ENCODE data around the gene CSH2. TPM values are rescaled to one million over a fixed set of nuclear protein-coding genes. Genes with fewer than 3 reads are reported as not detected.
"Not testable (repeated sequence)": the region's sequence is repeated elsewhere in the genome, so short reads cannot be mapped to it uniquely, and the experiment has no call there.

The CSH2 gene
- total and polyA plus RNA-seq, 8 donors = not detected

DNA sequence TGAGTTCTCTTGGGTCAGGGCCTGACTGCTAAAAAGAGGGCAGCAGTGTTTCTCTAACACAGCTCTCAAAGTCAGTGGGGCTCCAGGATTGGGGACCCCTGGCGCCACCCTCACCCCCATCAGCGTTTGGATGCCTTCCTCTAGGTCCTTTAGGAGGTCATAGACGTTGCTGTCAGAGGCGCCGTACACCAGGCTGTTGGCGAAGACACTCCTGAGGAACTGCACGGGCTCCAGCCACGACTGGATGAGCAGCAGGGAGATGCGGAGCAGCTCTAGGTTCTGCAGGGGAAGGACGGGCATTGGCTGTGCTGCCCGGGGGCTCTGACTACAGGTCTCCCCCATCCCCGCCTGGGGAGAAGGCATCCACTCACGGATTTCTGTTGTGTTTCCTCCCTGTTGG lies 44.2 kb upstream of the CSH2 start:
- H3K4me1 ChIP-seq = peaks cover 0 to 4% (median 0%) of the 10 kb centered on the region in 4 donors

DNA sequence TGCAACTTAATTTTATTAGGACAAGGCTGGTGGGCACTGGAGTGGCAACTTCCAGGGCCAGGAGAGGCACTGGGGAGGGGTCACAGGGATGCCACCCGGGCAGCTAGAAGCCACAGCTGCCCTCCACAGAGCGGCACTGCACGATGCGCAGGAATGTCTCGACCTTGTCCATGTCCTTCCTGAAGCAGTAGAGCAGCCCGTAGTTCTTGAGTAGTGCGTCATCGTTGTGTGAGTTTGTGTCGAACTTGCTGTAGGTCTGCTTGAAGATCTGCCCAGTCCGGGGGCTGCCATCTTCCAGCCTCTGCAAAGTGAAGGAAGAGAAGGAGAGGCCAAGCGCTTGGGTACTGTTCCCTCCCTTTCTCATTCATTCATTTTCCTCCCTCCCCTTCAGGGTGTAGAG lies 43.7 kb upstream of the CSH2 start:
- not testable (repeated sequence) for H3K4me3 ChIP-seq, H3K9me3 ChIP-seq, H3K4me1 ChIP-seq, H3K36me3 ChIP-seq, DNase-seq, H3K27ac ChIP-seq
- 86 to 92% (median 90%) methylated on average over 8 to 11 of the region's 11 CpGs for WGBS, 5 donors
- intact Hi-C loops (cut with DNase I; ENCODE audit: low total_unique reads) = loop anchor here (10.0 kb wide), 1 partner anchor 218 kb away; the partner anchor contains the start of gene ERN1
- peaks cover 0 to 19% (median 3%) of the 10 kb centered on the region in 3 donors for H3K27me3 ChIP-seq

More for the DNA sequence above, 44.2 kb upstream of the CSH2 start:
- no peak for DNase-seq
- H3K27me3 ChIP-seq = peaks cover 0 to 19% (median 3%) of the 10 kb centered on the region in 3 donors
- intact Hi-C loops (cut with DNase I; ENCODE audit: low total_unique reads) = loop anchor here (10.0 kb wide), 1 partner anchor 217 kb away; the partner anchor contains the start of gene ERN1
- no peak overlapping the region for H3K27ac ChIP-seq
- 69 to 88% (median 72%) methylated on average over 9 to 13 of the region's 13 CpGs for WGBS, 5 donors
- no peaks in the 10 kb centered on the region for H3K9me3 ChIP-seq
- H3K36me3 ChIP-seq = no peaks in the 10 kb centered on the region
- H3K4me3 ChIP-seq = no peak overlapping the region
- TF ChIP-seq POLR2A (IDR thresholded peaks at IDR 0.05) (no peak), POLR2AphosphoS5 (IDR thresholded peaks at IDR 0.05) (no peak), EP300 (IDR thresholded peaks at IDR 0.05) (no peak), CTCF (IDR thresholded peaks at IDR 0.05) (no peak)

- H3K27ac ChIP-seq = no peak overlapping the region
- no peak for DNase-seq
- peaks cover 0 to 4% (median 0%) of the 10 kb centered on the region in 4 donors for H3K4me1 ChIP-seq
- H3K36me3 ChIP-seq = no peaks in the 10 kb centered on the region
- WGBS, 5 donors = 73 to 85% (median 82%) methylated on average over 11 to 12 of the region's 12 CpGs
- intact Hi-C loops (cut with DNase I; ENCODE audit: low total_unique reads) = loop anchor here (10.0 kb wide), 1 partner anchor 218 kb away; the partner anchor contains the start of gene ERN1
- H3K9me3 ChIP-seq = no peaks in the 10 kb centered on the region
- TF ChIP-seq EP300 (IDR thresholded peaks at IDR 0.05) = no peak
- TF ChIP-seq CTCF (IDR thresholded peaks at IDR 0.05) = no peak
- no peak for TF ChIP-seq POLR2A (IDR thresholded peaks at IDR 0.05)
- TF ChIP-seq POLR2AphosphoS5 (IDR thresholded peaks at IDR 0.05) = no peak
- H3K4me3 ChIP-seq = no peak overlapping the region
- H3K27me3 ChIP-seq = peaks cover 0 to 20% (median 3%) of the 10 kb centered on the region in 3 donors
Observed at GRCh38 chr17:63916566-63917185, 43.2 kb upstream of the CSH2 start.

GRCh38 chr17:63915753-63916152 lies 42.3 kb upstream of the CSH2 start:
- 64 to 79% (median 73%) methylated on average over 10 of the region's 10 CpGs for WGBS, 5 donors

DNA sequence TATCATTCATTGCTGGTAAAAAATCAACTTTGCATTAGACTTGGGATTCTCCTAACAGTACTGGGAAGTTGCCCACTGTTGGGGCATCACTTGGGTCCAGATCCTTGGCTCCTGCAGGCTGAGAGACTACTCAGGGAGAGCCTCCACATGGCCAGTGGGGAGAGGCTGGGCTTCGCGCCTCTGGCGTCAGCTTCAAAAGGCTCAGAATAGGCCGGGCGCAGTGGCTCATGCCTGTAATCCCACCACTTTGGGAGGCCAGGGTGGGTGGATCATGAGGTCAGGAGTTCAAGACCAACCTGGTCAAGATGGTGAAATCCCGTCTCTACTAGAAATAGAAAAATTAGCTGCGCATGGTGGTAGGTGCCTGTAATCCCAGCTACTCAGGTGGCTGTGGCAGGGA lies 41.0 kb upstream of the CSH2 start:
- TF ChIP-seq POLR2A (IDR thresholded peaks at IDR 0.05) = no peak
- no peak for TF ChIP-seq EP300 (IDR thresholded peaks at IDR 0.05)
- WGBS, 5 donors = 93 to 98% (median 96%) methylated on average over 7 of the region's 7 CpGs
- peaks cover 0 to 39% (median 3%) of the 10 kb centered on the region in 3 donors for H3K27me3 ChIP-seq
- H3K36me3 ChIP-seq = no peaks in the 10 kb centered on the region
- DNase-seq = no peak
- H3K9me3 ChIP-seq = no peaks in the 10 kb centered on the region
- H3K4me1 ChIP-seq = peaks cover 0 to 4% (median 0%) of the 10 kb centered on the region in 4 donors
- H3K27ac ChIP-seq = no peak overlapping the region
- intact Hi-C loops (cut with DNase I; ENCODE audit: low total_unique reads) = loop anchor here (10.0 kb wide), 1 partner anchor 220 kb away; the partner anchor contains the start of gene ERN1
- no peak overlapping the region for H3K4me3 ChIP-seq

More at GRCh38 chr17:63915753-63916152, 42.3 kb upstream of the CSH2 start:
- H3K36me3 ChIP-seq, H3K4me3 ChIP-seq, H3K27ac ChIP-seq, H3K4me1 ChIP-seq, H3K9me3 ChIP-seq, DNase-seq: not testable (repeated sequence)
- peaks cover 0 to 30% (median 3%) of the 10 kb centered on the region in 3 donors for H3K27me3 ChIP-seq
- intact Hi-C loops (cut with DNase I; ENCODE audit: low total_unique reads) = loop anchor here (10.0 kb wide), 1 partner anchor 219 kb away; the partner anchor contains the start of gene ERN1

DNA sequence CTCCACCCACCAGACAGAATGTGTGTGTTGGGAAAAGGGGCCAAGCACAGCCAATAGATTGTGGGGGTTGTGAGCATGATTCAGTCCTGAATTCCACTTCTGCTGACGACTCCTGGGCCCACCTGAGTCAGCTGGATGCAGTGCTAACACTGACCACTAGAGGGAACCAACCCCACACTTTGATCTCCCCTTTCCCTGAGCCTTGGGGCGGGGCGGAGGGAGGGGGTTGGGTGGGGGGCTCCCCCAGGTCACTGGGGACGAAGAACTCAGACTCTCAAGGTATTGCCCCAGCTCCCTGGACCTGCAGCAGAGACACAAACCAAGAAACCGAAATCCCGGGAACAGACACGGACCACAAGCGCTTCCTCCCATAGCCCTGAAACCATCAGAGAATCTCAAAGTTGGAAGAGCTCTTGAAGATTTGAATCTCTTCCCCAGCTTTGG lies 38.2 kb upstream of the CSH2 start:
- WGBS, 5 donors = 38 to 71% (median 45%) methylated on average over 5 to 8 of the region's 8 CpGs

More for the DNA sequence above, 38.2 kb upstream of the CSH2 start:
- DNase-seq = peak; percentile 40 to 70
- TF ChIP-seq POLR2A (IDR thresholded peaks at IDR 0.05) (no peak), CTCF (IDR thresholded peaks at IDR 0.05) (peak in 5 of 7 experiments; percentile 21 to 96 (median 92))
- Histone ChIP-seq H3K4me1 (no peaks in the 10 kb centered on the region), H3K27ac (no peak overlapping the region), H3K27me3 (peaks cover 0 to 20% (median 0%) of the 10 kb centered on the region in 3 donors), H3K36me3 (no peaks in the 10 kb centered on the region), H3K4me3 (no peak overlapping the region), H3K9me3 (no peaks in the 10 kb centered on the region)
- intact Hi-C loops (cut with DNase I; ENCODE audit: low total_unique reads) = loop anchor here (10.0 kb wide), 1 partner anchor 223 kb away; the partner anchor contains the start of gene ERN1
